OCI-LY7 (cell line): ENCODE data around the gene ADISSP. TPM values are rescaled to one million over a fixed set of nuclear protein-coding genes. Genes with fewer than 3 reads are reported as not detected.
"Not testable (repeated sequence)": the region's sequence is repeated elsewhere in the genome, so short reads cannot be mapped to it uniquely, and the experiment has no call there.

Source experiments
- BruUV-seq: library from RNA; stranded (reverse); fragments of 400-500 nt; replicated peaks from 2 replicates; lab custom pipeline; 2021; lab: Mats Ljungman, UMichigan
- CTCF ChIA-PET: fragments of 300-600 bp; sonication (Branson Sonifier 250); formaldehyde crosslinking; loops from one replicate; lab custom pipeline; 2022; ENCODE audit warnings: antibody characterized with exemption; ENCODE audit not compliant: unreplicated experiment; lab: Charles Lee
- POLR2A ChIA-PET: fragments of 300-600 bp; sonication (Branson Sonifier 250); formaldehyde crosslinking; loops from one replicate; lab custom pipeline; 2022; ENCODE audit warnings: antibody characterized with exemption; lab: Charles Lee
- DNase-seq: peaks from one replicate; pipeline ENCODE4 v3.0.0-alpha.2; 2015; ENCODE audit warnings: low spot score
- H2AFZ ChIP-seq: fragments of 200-600 bp; sonication (generic), shearing (Covaris generic); 2 replicates; pipeline ENCODE4 v1.6.1; 2014; ENCODE audit warnings: mild to moderate bottlenecking, antibody characterized with exemption, low read length, moderate library complexity
- H3K27ac ChIP-seq: fragments of 200-600 bp; sonication (generic); 2 replicates; pipeline ENCODE4 v1.5.1; 2014; ENCODE audit warnings: mixed run types, low read depth, mild to moderate bottlenecking, moderate library complexity, low read length, inconsistent platforms; ENCODE audit not compliant: poor library complexity, severe bottlenecking
- H3K36me3 ChIP-seq: fragments of 200-600 bp; sonication (generic); 2 replicates; pipeline ENCODE4 v1.6.1; 2014; ENCODE audit warnings: mild to moderate bottlenecking, antibody characterized with exemption, low read length, moderate library complexity, mixed read lengths; ENCODE audit not compliant: insufficient read depth
- H3K4me1 ChIP-seq: fragments of 200-600 bp; sonication (generic); 2 replicates; pipeline ENCODE4 v1.5.1; 2014; ENCODE audit warnings: mild to moderate bottlenecking, low read length; ENCODE audit not compliant: insufficient read depth, poor library complexity, severe bottlenecking
- H3K4me2 ChIP-seq: fragments of 200-600 bp; sonication (generic); 2 replicates; pipeline ENCODE4 v1.6.1; 2014; ENCODE audit warnings: mild to moderate bottlenecking, low read length
- H3K4me3 ChIP-seq: fragments of 200-600 bp; sonication (generic); 2 replicates; pipeline ENCODE4 v1.5.1; 2014; ENCODE audit warnings: mild to moderate bottlenecking, low read depth, low read length; ENCODE audit not compliant: poor library complexity, severe bottlenecking
- H3K79me2 ChIP-seq: fragments of 200-600 bp; sonication (generic); 2 replicates; pipeline ENCODE4 v1.6.1; 2016; ENCODE audit warnings: low read depth, mild to moderate bottlenecking, low read length, moderate library complexity, mixed read lengths; ENCODE audit not compliant: insufficient read depth
- H3K9me2 ChIP-seq: fragments of 200-600 bp; sonication (generic); 2 replicates; pipeline ENCODE4 v1.6.1; 2016; ENCODE audit warnings: mild to moderate bottlenecking, low read length, mixed read lengths; ENCODE audit not compliant: insufficient read depth
- H3K9me3 ChIP-seq: fragments of 200-600 bp; sonication (generic); 2 replicates; pipeline ENCODE4 v1.6.1; 2014; ENCODE audit warnings: mild to moderate bottlenecking, mixed run types, low read length, mixed read lengths
- H4K20me1 ChIP-seq: fragments of 200-600 bp; sonication (generic); 2 replicates; pipeline ENCODE4 v1.6.1; 2014; ENCODE audit warnings: mild to moderate bottlenecking, antibody characterized with exemption, low read length, moderate library complexity, mixed read lengths; ENCODE audit not compliant: insufficient read depth
- CTCF ChIP-seq: fragments of 200-600 bp; sonication (generic); conservative IDR thresholded peaks from 2 replicates; pipeline ENCODE4 v1.5.1; 2014; ENCODE audit warnings: mild to moderate bottlenecking, antibody characterized with exemption, low read length, moderate library complexity, mixed read lengths
- EZH2phosphoT487 ChIP-seq: fragments of 200-600 bp; sonication (generic); IDR thresholded peaks from 2 replicates; pipeline ENCODE4 v1.6.1; 2018; ENCODE audit warnings: low read depth, borderline replicate concordance, mild to moderate bottlenecking, mixed run types, antibody characterized with exemption, low read length, moderate library complexity, mixed read lengths
- intact Hi-C: fragments of 100-400 bp; cut with micrococcal nuclease; formaldehyde crosslinking; loops from one replicate; pipeline ENCODE4 v1.10.0; 2022; ENCODE audit not compliant: unreplicated experiment
- total RNA-seq, 2 experiments: library from RNA; depleted of rRNA in 1 of 2; stranded (reverse); fragments of >200 nt in 1 of 2; shearing (Covaris generic) in 1 of 2; gene quantifications; 2 replicates each; pipeline ENCODE4 v1.2.3, GENCODE V29; 2014 to 2022

Gene ADISSP
- total RNA-seq, 2 experiments from 2014 or later, result 64.4 to 66.7 TPM

GRCh38 chr20:3794701-3795420 is 27.3 kb upstream of the ADISSP start:
- POLR2A ChIA-PET, result interaction anchor here (0.8 to 1.8 kb wide), 2 partner anchors 23 to 1324 kb away, joined by 5 to 7 read pairs; partner anchors contain the start of gene SNRPB
- Histone ChIP-seq H4K20me1 (no peaks in the 10 kb centered on the region; the same call in 1 of the 2 replicates), H3K9me2 (no peaks in the 10 kb centered on the region), H3K36me3 (peaks cover 19% of the 10 kb centered on the region; the same call in 1 of the 2 replicates), H3K4me1 (peaks cover 36% of the 10 kb centered on the region), H2AFZ (peak overlapping the region; percentile 59; the same call in 1 of the 2 replicates), H3K4me3 (peak overlapping the region; percentile 91), H3K27ac (peak overlapping the region; percentile 80), H3K79me2 (peaks cover 25% of the 10 kb centered on the region), H3K9me3 (no peaks in the 10 kb centered on the region), H3K4me2 (peak overlapping the region; percentile 89)
- no TSS peak for BruUV-seq
- CTCF ChIA-PET, result interaction anchor here (2.2 kb wide), 1 partner anchor 24 kb away, joined by 9 read pairs; no protein-coding TSS in a partner anchor
- intact Hi-C loops, result no loop called here
- no peak for DNase-seq
- TF ChIP-seq CTCF (no peak), EZH2phosphoT487 (no peak)

- DNase-seq, H3K9me2 ChIP-seq, H2AFZ ChIP-seq, H3K9me3 ChIP-seq, intact Hi-C loops, H3K27ac ChIP-seq, H3K4me3 ChIP-seq, BruUV-seq, H4K20me1 ChIP-seq: not testable (repeated sequence)
- Histone ChIP-seq H3K4me2 (peak overlapping the region; percentile 89; the same call in 1 of the 2 replicates), H3K79me2 (peaks cover 25% of the 10 kb centered on the region), H3K4me1 (peaks cover 29% of the 10 kb centered on the region), H3K36me3 (peaks cover 19% of the 10 kb centered on the region; the same call in 1 of the 2 replicates)
- ChIA-PET CTCF (interaction anchor here (2.2 kb wide), 1 partner anchor 24 kb away, joined by 9 read pairs; no protein-coding TSS in a partner anchor), POLR2A (interaction anchor here (0.8 kb wide), 1 partner anchor 1323 kb away, joined by 5 read pairs; the partner anchor contains the start of gene SNRPB)
Measured at GRCh38 chr20:3794168-3794567, 26.6 kb upstream of the ADISSP start.

DNA sequence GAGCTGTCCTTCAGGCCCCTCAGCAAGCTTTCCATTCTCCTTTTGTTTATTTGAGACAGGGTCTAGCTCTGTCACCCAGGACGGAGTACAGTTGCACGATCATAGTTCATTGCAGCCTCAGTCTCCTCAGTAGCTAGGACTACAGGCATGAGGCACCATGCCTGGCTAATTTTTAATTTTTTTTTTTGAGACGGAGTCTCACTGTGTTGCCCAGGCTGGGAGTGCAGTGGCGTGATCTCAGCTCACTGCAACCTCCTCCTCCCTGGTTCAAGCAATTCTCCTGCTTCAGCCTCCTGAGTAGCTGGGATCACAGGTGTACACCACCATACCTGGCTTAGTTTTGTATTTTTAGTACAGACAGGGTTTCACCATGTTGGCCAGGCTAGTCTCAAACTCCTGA is 21.6 kb upstream of the ADISSP start:
- H3K9me3 ChIP-seq, H2AFZ ChIP-seq, intact Hi-C loops, H4K20me1 ChIP-seq, H3K9me2 ChIP-seq, CTCF ChIA-PET, H3K36me3 ChIP-seq, H3K27ac ChIP-seq, BruUV-seq, DNase-seq, H3K4me3 ChIP-seq: not testable (repeated sequence)
- H3K79me2 ChIP-seq, result peaks cover 15% of the 10 kb centered on the region; the same call in 1 of the 2 replicates
- 0 out of 2 replicates have a peak overlapping the region, but pooled peaks have one; percentile 73 for H3K4me2 ChIP-seq
- peaks cover 29% of the 10 kb centered on the region for H3K4me1 ChIP-seq
- POLR2A ChIA-PET, result interaction anchor here (0.6 to 0.9 kb wide), 2 partner anchors 11 to 23 kb away, joined by 3 to 4 read pairs; no protein-coding TSS in a partner anchor
